Measurements from ENCODE around the gene SEPTIN5. TPM values are rescaled to one million over a fixed set of nuclear protein-coding genes. Genes with fewer than 3 reads are reported as not detected.

Gene SEPTIN5
- polyA plus RNA-seq, 1 of the 3 experiments (the other 2 are of a cell fraction), result 14.0 TPM

DNA sequence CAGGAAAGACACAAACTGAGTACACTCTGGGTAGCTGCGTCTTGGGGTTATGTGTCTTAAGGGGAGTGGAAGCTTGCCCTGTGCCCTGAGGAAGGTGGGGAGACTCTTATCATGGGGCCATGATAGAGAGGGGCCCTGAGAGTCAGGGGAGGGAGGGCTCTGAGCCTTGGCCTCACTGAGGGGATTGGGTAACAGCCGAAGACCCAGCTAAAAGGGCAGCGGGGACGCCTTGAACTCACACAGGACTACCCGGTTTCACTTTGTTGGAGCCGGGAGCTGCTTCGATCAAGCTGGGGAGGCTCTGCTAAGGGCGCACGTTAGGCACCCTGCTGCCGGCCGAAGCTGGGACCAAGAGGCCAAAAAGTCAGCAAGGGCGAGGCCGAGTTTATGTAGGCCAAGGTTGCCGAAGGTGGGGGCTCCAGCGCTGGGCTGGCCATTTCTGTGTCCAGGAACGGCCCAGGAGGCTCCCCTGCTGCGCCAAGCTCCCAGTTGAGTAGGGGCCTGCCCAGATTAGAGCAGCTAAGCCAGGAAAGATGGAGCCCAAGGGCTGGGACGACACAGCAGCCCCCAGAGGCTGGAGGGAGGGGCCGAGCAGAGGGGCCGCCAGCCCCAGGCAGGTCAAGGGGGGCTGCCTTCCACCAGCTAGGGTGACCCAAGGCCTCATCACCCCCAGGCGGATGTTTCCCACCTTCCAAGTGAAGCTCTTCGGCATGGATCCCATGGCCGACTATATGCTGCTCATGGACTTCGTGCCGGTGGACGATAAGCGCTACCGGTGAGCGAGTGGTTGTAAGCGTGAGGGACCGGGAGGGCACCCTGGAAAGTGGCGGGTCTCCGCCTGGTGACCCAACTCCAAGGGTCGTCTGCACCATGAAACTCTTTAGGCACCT is 48.5 kb downstream of the SEPTIN5 start:
- no peak overlapping the region for H3K9ac ChIP-seq
- POLR2A ChIA-PET, result no interaction called here
- H3K9me3 ChIP-seq, result no peaks in the 10 kb centered on the region
- H3K4me1 ChIP-seq (ENCODE audit: control insufficient read depth in 1 of 2, insufficient read depth in 2 of 2, low read depth in 1 of 2, low read length in 1 of 2), result peaks cover 0 to 4% of the 10 kb centered on the region in 2 experiments; a peak in 2 of 4 replicates
- H3K79me2 ChIP-seq (ENCODE audit: insufficient read depth), result no peaks in the 10 kb centered on the region
- WGBS (ENCODE audit: low lambda C conversion rate), result 94% methylated on average over 31 of the region's 34 CpGs
- DNase-seq, result no peak
- no peaks in the 10 kb centered on the region for H3K9me2 ChIP-seq
- H3K4me2 ChIP-seq, result no peak overlapping the region
- H4K20me1 ChIP-seq (ENCODE audit: insufficient read depth), result no peaks in the 10 kb centered on the region
- H3K27ac ChIP-seq (ENCODE audit: low read depth in 2 of 2, low read length in 1 of 2), result no peak overlapping the region
- no peaks in the 10 kb centered on the region for H3F3A ChIP-seq (replicated peaks; ENCODE audit: insufficient read depth)
- CTCF ChIA-PET, result interaction anchor here (0.7 to 3.7 kb wide), 7 partner anchors 18 to 148 kb away, joined by 3 to 15 read pairs (median 5); no protein-coding TSS in a partner anchor
- TF ChIP-seq MXI1 (IDR thresholded peaks at IDR 0.05; ENCODE audit: low read depth, low read length) (no peak), YY1 (IDR thresholded peaks at IDR 0.05; ENCODE audit: low read depth) (no peak), RFX5 (IDR thresholded peaks at IDR 0.05; ENCODE audit: low read length) (no peak), FOXM1 (IDR thresholded peaks at IDR 0.05; ENCODE audit: low read depth) (no peak), ELF1 (IDR thresholded peaks at IDR 0.05) (no peak), GABPA (IDR thresholded peaks at IDR 0.05; ENCODE audit: low read depth) (no peak)
- TF ChIP-seq, protein P1, sequence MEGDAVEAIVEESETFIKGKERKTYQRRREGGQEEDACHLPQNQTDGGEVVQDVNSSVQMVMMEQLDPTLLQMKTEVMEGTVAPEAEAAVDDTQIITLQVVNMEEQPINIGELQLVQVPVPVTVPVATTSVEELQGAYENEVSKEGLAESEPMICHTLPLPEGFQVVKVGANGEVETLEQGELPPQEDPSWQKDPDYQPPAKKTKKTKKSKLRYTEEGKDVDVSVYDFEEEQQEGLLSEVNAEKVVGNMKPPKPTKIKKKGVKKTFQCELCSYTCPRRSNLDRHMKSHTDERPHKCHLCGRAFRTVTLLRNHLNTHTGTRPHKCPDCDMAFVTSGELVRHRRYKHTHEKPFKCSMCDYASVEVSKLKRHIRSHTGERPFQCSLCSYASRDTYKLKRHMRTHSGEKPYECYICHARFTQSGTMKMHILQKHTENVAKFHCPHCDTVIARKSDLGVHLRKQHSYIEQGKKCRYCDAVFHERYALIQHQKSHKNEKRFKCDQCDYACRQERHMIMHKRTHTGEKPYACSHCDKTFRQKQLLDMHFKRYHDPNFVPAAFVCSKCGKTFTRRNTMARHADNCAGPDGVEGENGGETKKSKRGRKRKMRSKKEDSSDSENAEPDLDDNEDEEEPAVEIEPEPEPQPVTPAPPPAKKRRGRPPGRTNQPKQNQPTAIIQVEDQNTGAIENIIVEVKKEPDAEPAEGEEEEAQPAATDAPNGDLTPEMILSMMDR (IDR thresholded peaks at IDR 0.05), result no peak
- TF ChIP-seq, protein P2, sequence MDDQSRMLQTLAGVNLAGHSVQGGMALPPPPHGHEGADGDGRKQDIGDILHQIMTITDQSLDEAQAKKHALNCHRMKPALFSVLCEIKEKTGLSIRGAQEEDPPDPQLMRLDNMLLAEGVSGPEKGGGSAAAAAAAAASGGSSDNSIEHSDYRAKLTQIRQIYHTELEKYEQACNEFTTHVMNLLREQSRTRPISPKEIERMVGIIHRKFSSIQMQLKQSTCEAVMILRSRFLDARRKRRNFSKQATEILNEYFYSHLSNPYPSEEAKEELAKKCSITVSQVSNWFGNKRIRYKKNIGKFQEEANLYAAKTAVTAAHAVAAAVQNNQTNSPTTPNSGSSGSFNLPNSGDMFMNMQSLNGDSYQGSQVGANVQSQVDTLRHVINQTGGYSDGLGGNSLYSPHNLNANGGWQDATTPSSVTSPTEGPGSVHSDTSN (IDR thresholded peaks at IDR 0.05), result no peak
- TF ChIP-seq, protein P3, sequence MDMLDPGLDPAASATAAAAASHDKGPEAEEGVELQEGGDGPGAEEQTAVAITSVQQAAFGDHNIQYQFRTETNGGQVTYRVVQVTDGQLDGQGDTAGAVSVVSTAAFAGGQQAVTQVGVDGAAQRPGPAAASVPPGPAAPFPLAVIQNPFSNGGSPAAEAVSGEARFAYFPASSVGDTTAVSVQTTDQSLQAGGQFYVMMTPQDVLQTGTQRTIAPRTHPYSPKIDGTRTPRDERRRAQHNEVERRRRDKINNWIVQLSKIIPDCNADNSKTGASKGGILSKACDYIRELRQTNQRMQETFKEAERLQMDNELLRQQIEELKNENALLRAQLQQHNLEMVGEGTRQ (IDR thresholded peaks at IDR 0.05; ENCODE audit: borderline replicate concordance, low read depth, low read length), result no peak
- TF ChIP-seq, protein P4, sequence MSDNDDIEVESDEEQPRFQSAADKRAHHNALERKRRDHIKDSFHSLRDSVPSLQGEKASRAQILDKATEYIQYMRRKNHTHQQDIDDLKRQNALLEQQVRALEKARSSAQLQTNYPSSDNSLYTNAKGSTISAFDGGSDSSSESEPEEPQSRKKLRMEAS (IDR thresholded peaks at IDR 0.05; ENCODE audit: low read depth), result no peak
- H2AFZ ChIP-seq (ENCODE audit: low read depth), result no peak overlapping the region
- peaks cover 42% of the 10 kb centered on the region for H3K27me3 ChIP-seq (ENCODE audit: insufficient read depth)
- no peak overlapping the region for H3K4me3 ChIP-seq (ENCODE audit: low read depth in 2 of 2, low read length in 1 of 2)
- no peaks in the 10 kb centered on the region for H3K36me3 ChIP-seq (replicated peaks in 1 of 2; ENCODE audit: control insufficient read depth in 1 of 2, insufficient read depth in 2 of 2, low read length in 1 of 2)
